SH-SY5Y (cell line): ENCODE measurements around the gene CNN3.

Experiments used
- GATA2 ChIP-seq: IDR thresholded peaks from 2 replicates; pipeline ENCODE4 v1.6.1; 2011; ENCODE audit warnings: mild to moderate bottlenecking, low read depth, low read length
- GATA3 ChIP-seq: IDR thresholded peaks from 2 replicates; pipeline ENCODE4 v1.6.1; 2011; ENCODE audit warnings: low read depth, mild to moderate bottlenecking, low read length, moderate library complexity

DNA sequence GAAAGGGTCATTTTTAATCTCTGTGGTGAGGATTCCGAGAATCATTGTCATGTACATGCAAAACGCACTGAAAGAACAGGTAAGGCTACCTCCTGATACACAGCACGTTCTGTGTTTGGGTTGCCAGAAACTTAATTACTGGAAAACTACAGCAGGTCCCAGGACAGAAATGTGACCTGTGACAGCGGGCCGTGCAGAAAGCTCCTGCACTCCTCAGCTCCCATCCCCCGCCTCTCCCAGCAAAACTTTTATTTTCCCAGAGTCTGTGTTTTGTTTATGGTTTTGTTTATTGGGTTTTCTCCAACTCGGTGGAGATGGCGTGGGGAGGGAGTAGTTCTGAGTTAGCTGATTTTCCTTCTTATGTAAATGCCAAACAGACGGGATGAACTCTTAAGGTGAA, 62.1 kb downstream of the CNN3 start:
- no peak for TF ChIP-seq GATA3
- TF ChIP-seq GATA2 = no peak
